H1 (cell line): ENCODE measurements around the gene DIP2C. TPM values are rescaled to one million over a fixed set of nuclear protein-coding genes. Genes with fewer than 3 reads are reported as not detected.

Source experiments
- CTCF ChIA-PET: fragments of 300-600 bp; sonication (Branson Sonifier 250); formaldehyde crosslinking; loops from one replicate; lab custom pipeline; 2021; ENCODE audit not compliant: partially characterized antibody; lab: Charles Lee
- POLR2A ChIA-PET: fragments of 300-600 bp; sonication (Branson Sonifier 250); formaldehyde crosslinking; loops from one replicate; lab custom pipeline; 2021; ENCODE audit warnings: inconsistent platforms; ENCODE audit not compliant: partially characterized antibody; lab: Charles Lee
- DNase-seq, 2 experiments: peaks; one replicate each; pipeline versions ENCODE4 v3.0.0 to v3.0.0-alpha.2; 2010 to 2022; ENCODE audit warnings: low spot score in 2 of 2, low read depth in 1 of 2, mixed read lengths in 1 of 2
- FAIRE-seq: peaks from 2 replicates; lab custom pipeline; 2011; peaks lifted over from hg19 to GRCh38; lab: Jason Lieb, UNC
- H2AFZ ChIP-seq: 2 replicates; pipeline ENCODE4 v1.8.1; 2012; ENCODE audit warnings: low read length, inconsistent platforms
- H2AK5ac ChIP-seq: 2 replicates; pipeline ENCODE4 v1.6.1; 2013; ENCODE audit warnings: low read depth, low read length
- H2BK120ac ChIP-seq: replicated peaks from 2 replicates; pipeline ENCODE3; 2013; ENCODE audit warnings: low read depth, low read length, inconsistent platforms
- H2BK12ac ChIP-seq: 2 replicates; pipeline ENCODE4 v1.6.1; 2013; ENCODE audit warnings: low read depth, low read length
- H2BK15ac ChIP-seq: 2 replicates; pipeline ENCODE4 v1.6.1; 2013; ENCODE audit warnings: low read length
- H2BK20ac ChIP-seq: 2 replicates; pipeline ENCODE4 v1.6.1; 2013; ENCODE audit warnings: low read length
- H2BK5ac ChIP-seq: 2 replicates; pipeline ENCODE4 v1.6.1; 2013; ENCODE audit warnings: low read depth, low read length
- H3K14ac ChIP-seq: 2 replicates; pipeline ENCODE4 v1.6.1; 2013; ENCODE audit warnings: inconsistent platforms; ENCODE audit not compliant: insufficient read length
- H3K18ac ChIP-seq: 2 replicates; pipeline ENCODE4 v1.6.1; 2013; ENCODE audit warnings: low read length; ENCODE audit errors: extremely low read depth
- H3K23ac ChIP-seq: 2 replicates; pipeline ENCODE4 v1.6.1; 2013; ENCODE audit warnings: inconsistent platforms; ENCODE audit not compliant: insufficient read length
- H3K23me2 ChIP-seq: 2 replicates; pipeline ENCODE4 v1.6.1; 2013; ENCODE audit warnings: low read depth, low read length
- H3K27ac ChIP-seq: 2 replicates; pipeline ENCODE4 v1.6.1; 2011; ENCODE audit warnings: low read depth, low read length, inconsistent platforms
- H3K27me3 ChIP-seq, 4 experiments: replicated peaks in 1 of 4; 1 replicate in 1 of 4; 2 replicates in 3 of 4; pipeline versions ENCODE4 v1.6.1 to v1.8.1; 2011 to 2013; ENCODE audit warnings: low read length in 3 of 4, mild to moderate bottlenecking in 3 of 4, inconsistent platforms in 2 of 4, mixed read lengths in 2 of 4, moderate library complexity in 1 of 4; ENCODE audit not compliant: control insufficient read depth in 3 of 4, insufficient read depth in 3 of 4; ENCODE audit errors: extremely low read depth in 1 of 4
- H3K36me3 ChIP-seq, 4 experiments: 2 replicates each; pipeline versions ENCODE4 v1.6.1 to v1.8.1; 2011 to 2013; ENCODE audit warnings: mild to moderate bottlenecking in 4 of 4, low read length in 3 of 4, moderate library complexity in 2 of 4, control low read depth in 1 of 4, inconsistent platforms in 1 of 4; ENCODE audit not compliant: insufficient read depth in 4 of 4, control insufficient read depth in 2 of 4
- H3K4ac ChIP-seq: replicated peaks from 2 replicates; pipeline ENCODE3; 2013; ENCODE audit warnings: low read length, low read depth, mixed read lengths, inconsistent platforms; ENCODE audit not compliant: insufficient read length
- H3K4me1 ChIP-seq, 4 experiments: replicated peaks in 1 of 4; 1 replicate in 1 of 4; 2 replicates in 3 of 4; pipeline versions ENCODE4 v1.6.1 to v1.8.1; 2011 to 2013; ENCODE audit warnings: low read length in 3 of 4, inconsistent platforms in 2 of 4, mixed read lengths in 1 of 4; ENCODE audit not compliant: insufficient read depth in 4 of 4, control insufficient read depth in 3 of 4
- H3K4me2 ChIP-seq, 2 experiments: 2 replicates each; pipeline versions ENCODE4 v1.6.1 to v1.8.1; 2011 to 2013; ENCODE audit warnings: low read depth in 2 of 2, low read length in 2 of 2, control low read depth in 1 of 2, inconsistent platforms in 1 of 2, mild to moderate bottlenecking in 1 of 2; ENCODE audit not compliant: insufficient read depth in 1 of 2
- H3K4me3 ChIP-seq, 4 experiments: fragments of 200-600, 300-600 bp in 1 of 4; sonication (generic), shearing (Covaris generic), sonication (Bioruptor Twin) in 1 of 4; 2 replicates each; pipeline versions ENCODE4 v1.5.1 to v1.8.1; 2011 to 2016; ENCODE audit warnings: low read length in 4 of 4, low read depth in 3 of 4, control low read depth in 2 of 4, inconsistent platforms in 2 of 4, mild to moderate bottlenecking in 2 of 4, mixed read lengths in 1 of 4, moderate library complexity in 1 of 4; ENCODE audit not compliant: insufficient read depth in 2 of 4; ENCODE audit errors: extremely low read depth in 1 of 4
- H3K56ac ChIP-seq: replicated peaks from 2 replicates; pipeline ENCODE3; 2013; ENCODE audit warnings: low read depth, mild to moderate bottlenecking, mixed read lengths, low read length, inconsistent platforms; ENCODE audit not compliant: insufficient read length
- H3K79me1 ChIP-seq: 2 replicates; pipeline ENCODE4 v1.6.1; 2013; ENCODE audit warnings: low read depth, low read length, control low read depth
- H3K79me2 ChIP-seq, 2 experiments: 2 replicates each; pipeline versions ENCODE4 v1.6.1 to v1.8.1; 2012 to 2013; ENCODE audit warnings: low read length in 2 of 2, mild to moderate bottlenecking in 2 of 2, inconsistent platforms in 1 of 2; ENCODE audit not compliant: insufficient read depth in 2 of 2, control insufficient read depth in 1 of 2
- H3K9ac ChIP-seq, 4 experiments: replicated peaks in 1 of 4; 1 replicate in 1 of 4; 2 replicates in 3 of 4; pipeline versions ENCODE4 v1.6.1 to v1.8.1; 2011 to 2013; ENCODE audit warnings: low read depth in 3 of 4, low read length in 3 of 4, control low read depth in 2 of 4, mild to moderate bottlenecking in 2 of 4, moderate library complexity in 2 of 4, inconsistent platforms in 1 of 4; ENCODE audit errors: extremely low read depth in 1 of 4
- H3K9me3 ChIP-seq, 2 experiments: 2 replicates each; pipeline versions ENCODE4 v1.6.1 to v1.8.1; 2012 to 2013; ENCODE audit warnings: mild to moderate bottlenecking in 2 of 2, moderate library complexity in 2 of 2, control low read depth in 1 of 2, inconsistent platforms in 1 of 2, low read depth in 1 of 2, low read length in 1 of 2, mixed read lengths in 1 of 2; ENCODE audit not compliant: insufficient read depth in 2 of 2
- H4K20me1 ChIP-seq, 2 experiments: replicated peaks in 1 of 2; 2 replicates each; pipeline versions ENCODE3 to v1.8.1; 2011 to 2013; ENCODE audit warnings: inconsistent platforms in 2 of 2, low read length in 2 of 2, mild to moderate bottlenecking in 1 of 2; ENCODE audit not compliant: insufficient read depth in 2 of 2, control insufficient read depth in 1 of 2
- H4K5ac ChIP-seq: 2 replicates; pipeline ENCODE4 v1.6.1; 2013; ENCODE audit warnings: low read length, low read depth, mixed read lengths, inconsistent platforms; ENCODE audit not compliant: insufficient read length
- H4K8ac ChIP-seq: 2 replicates; pipeline ENCODE4 v1.8.0; 2013; ENCODE audit warnings: mild to moderate bottlenecking, moderate library complexity, low read length, inconsistent platforms; ENCODE audit not compliant: insufficient read depth; ENCODE audit errors: extremely low read depth
- H4K91ac ChIP-seq: replicated peaks from 2 replicates; pipeline ENCODE3; 2013; ENCODE audit warnings: low read length, mixed read lengths, inconsistent platforms; ENCODE audit not compliant: insufficient read length
- EP300 ChIP-seq, 2 experiments: IDR thresholded peaks; 1 replicate in 1 of 2; 2 replicates in 1 of 2; pipeline ENCODE4 v1.6.1; 2011 to 2012; ENCODE audit warnings: low read depth in 2 of 2, low read length in 2 of 2, mild to moderate bottlenecking in 2 of 2, borderline replicate concordance in 1 of 2, inconsistent platforms in 1 of 2, moderate library complexity in 1 of 2
- GTF2F1 ChIP-seq: IDR thresholded peaks from 2 replicates; pipeline ENCODE4 v1.6.1; 2012; ENCODE audit warnings: low read depth, low read length, improper control_type of control experiment, borderline replicate concordance
- HDAC6 ChIP-seq: IDR thresholded peaks from one replicate; pipeline ENCODE4 v1.7.1; 2012; ENCODE audit warnings: low read depth, mild to moderate bottlenecking, inconsistent platforms, low read length, moderate library complexity
- KDM1A ChIP-seq: fragments of 200-600, 300-600 bp; sonication (generic); IDR thresholded peaks from 2 replicates; pipeline ENCODE4 v1.7.1; 2016; ENCODE audit warnings: mild to moderate bottlenecking, low read length, borderline replicate concordance
- NANOG ChIP-seq: IDR thresholded peaks from 2 replicates; pipeline ENCODE4 v1.6.1; 2011; ENCODE audit warnings: low read length, low read depth, mild to moderate bottlenecking, inconsistent platforms; ENCODE audit not compliant: insufficient read depth, poor library complexity, severe bottlenecking
- RFX5 ChIP-seq: IDR thresholded peaks from 2 replicates; pipeline ENCODE4 v1.6.1; 2011; ENCODE audit warnings: low read depth, low read length, improper control_type of control experiment, borderline replicate concordance
- RXRA ChIP-seq: IDR thresholded peaks from 2 replicates; pipeline ENCODE4 v1.6.1; 2011; ENCODE audit warnings: low read depth, mild to moderate bottlenecking, low read length, moderate library complexity; ENCODE audit not compliant: insufficient read depth
- SRF ChIP-seq: IDR thresholded peaks from 2 replicates; pipeline ENCODE4 v1.6.1; 2011; ENCODE audit warnings: mild to moderate bottlenecking, low read depth, low read length, moderate library complexity
- TAF7 ChIP-seq: optimal IDR thresholded peaks from 2 replicates; pipeline ENCODE3; 2011; ENCODE audit warnings: low read depth, mild to moderate bottlenecking, inconsistent platforms, low read length, moderate library complexity, borderline replicate concordance
- TCF12 ChIP-seq: IDR thresholded peaks from 2 replicates; pipeline ENCODE4 v1.6.1; 2011; ENCODE audit warnings: low read depth, mild to moderate bottlenecking, low read length
- WGBS, 2 experiments: shearing (Covaris generic) in 1 of 2; methylation state at CpG; one replicate each; pipeline versions ENCODE4 v1.1.6 to v1.1.7; 2013 to 2015; ENCODE audit warnings: low lambda C conversion rate in 2 of 2, mixed read lengths in 2 of 2, inconsistent platforms in 1 of 2, low coverage in 1 of 2, missing lambda C conversion rate in 1 of 2; ENCODE audit not compliant: insufficient replicate concordance in 2 of 2, insufficient coverage in 1 of 2, insufficient read length in 1 of 2; ENCODE audit errors: extremely low coverage in 1 of 2, missing lambda C conversion rate in 1 of 2; 5-methylcytosine and 5-hydroxymethylcytosine counted together
- polyA plus RNA-seq, 7 experiments: library from polyadenylated mRNA; depleted of rRNA in 3 of 7; stranded (reverse) in 5 of 7; unstranded in 2 of 7; fragments of >200 nt in 5 of 7; fragments of 200-250 nt in 2 of 7; gene quantifications; 1 replicate in 5 of 7; 2 replicates in 1 of 7; 4 replicates in 1 of 7; pipeline versions ENCODE4 v1.2.1 to v1.2.3, GENCODE V29; 2011 to 2013; ENCODE audit warnings: missing spikeins in 2 of 7, mixed read lengths in 2 of 7
- total RNA-seq: library from RNA; stranded (reverse); fragmentation: NEBNext Ultra II Directional; extraction: Animal tissue kit (Norgen Biotek cat#: 25700); gene quantifications from 2 replicates; pipeline ENCODE4 v1.2.1, GENCODE V29; 2021

The DIP2C gene
- total and polyA plus RNA-seq, 2 of the 8 experiments (the other 6 are each of a cell fraction or from before 2014, with no cell fraction given): 3.8 to 9.3 TPM

DNA sequence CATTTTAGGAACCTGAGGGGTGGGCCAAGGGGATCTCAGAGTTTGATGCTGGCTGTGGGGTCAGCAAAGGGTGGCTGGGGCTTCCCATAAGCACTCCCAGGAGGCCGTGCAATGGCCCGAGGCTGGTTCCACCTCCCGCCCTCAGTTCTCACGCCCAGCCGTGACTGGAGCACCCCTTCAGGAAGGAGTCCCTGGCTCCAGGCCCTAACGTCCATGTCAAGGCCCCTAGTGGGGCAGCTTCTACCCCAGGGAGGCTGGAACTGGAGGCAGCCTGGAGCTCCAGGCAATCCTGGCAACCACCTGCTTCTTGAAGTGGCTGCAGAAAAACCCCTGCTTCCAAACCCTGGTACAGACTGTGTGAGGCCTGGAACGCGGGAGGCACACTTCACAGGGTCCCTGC lies 165.5 kb downstream of the DIP2C start:
- WGBS, 2 experiments: 89% methylated on average over 6 of the region's 8 CpGs; no CpG with 5 or more reads in 1 of the 2 experiments
- TF ChIP-seq SRF (no peak), TCF12 (no peak), TAF7 (no peak), KDM1A (no peak), EP300 (IDR thresholded peaks at IDR 0.05; ENCODE audit: borderline replicate concordance in 1 of 2, low read depth in 2 of 2, low read length in 2 of 2) (no peak), RXRA (no peak), GTF2F1 (no peak), RFX5 (no peak), HDAC6 (no peak), NANOG (no peak)

More for the DNA sequence above, 165.5 kb downstream of the DIP2C start:
- Histone ChIP-seq H3K56ac (no peak overlapping the region), H2BK12ac (no peak overlapping the region), H3K79me2 (no peaks in the 10 kb centered on the region), H3K4ac (no peak overlapping the region), H3K36me3 (no peaks in the 10 kb centered on the region), H3K9ac (no peak overlapping the region), H3K4me1 (no peaks in the 10 kb centered on the region; a peak in 1 of 7 replicates), H3K27ac (no peak overlapping the region), H2BK15ac (no peak overlapping the region), H2AK5ac (no peak overlapping the region), H4K5ac (no peak overlapping the region), H3K18ac (no peak overlapping the region), H4K20me1 (peaks cover 2 to 10% of the 10 kb centered on the region in 2 experiments), H3K79me1 (peaks cover 4% of the 10 kb centered on the region), H2BK5ac (no peak overlapping the region), H4K91ac (no peak overlapping the region), H4K8ac (0 out of 2 replicates have a peak overlapping the region, but pooled peaks have one; percentile 57), H3K9me3 (no peaks in the 10 kb centered on the region), H2AFZ (no peak overlapping the region), H2BK120ac (no peak overlapping the region), H3K4me3 (no peak overlapping the region), H3K4me2 (no peak overlapping the region), H3K23ac (no peak overlapping the region), H3K27me3 (no peaks in the 10 kb centered on the region), H2BK20ac (no peak overlapping the region), H3K23me2 (no peaks in the 10 kb centered on the region), H3K14ac (no peak overlapping the region)
- ChIA-PET CTCF (interaction anchor here (0.7 to 2.3 kb wide), 3 partner anchors 13 to 265 kb away, joined by 4 to 10 read pairs (median 7); no protein-coding TSS in a partner anchor), POLR2A (no interaction called here)
- FAIRE-seq (no peak), DNase-seq (no peak)
